Activated T-helper 9 cell treated with anti-CD3 and anti-CD28 coated beads, Interleukin-2, amount 50 U/mL, for 16 hours (primary cell): ENCODE measurements around the gene HHAT.

Experiments used
- DNase-seq: peaks from one replicate; pipeline ENCODE4 v3.0.0-alpha.2; 2020; ENCODE audit warnings: low read depth

HHAT gene

DNA sequence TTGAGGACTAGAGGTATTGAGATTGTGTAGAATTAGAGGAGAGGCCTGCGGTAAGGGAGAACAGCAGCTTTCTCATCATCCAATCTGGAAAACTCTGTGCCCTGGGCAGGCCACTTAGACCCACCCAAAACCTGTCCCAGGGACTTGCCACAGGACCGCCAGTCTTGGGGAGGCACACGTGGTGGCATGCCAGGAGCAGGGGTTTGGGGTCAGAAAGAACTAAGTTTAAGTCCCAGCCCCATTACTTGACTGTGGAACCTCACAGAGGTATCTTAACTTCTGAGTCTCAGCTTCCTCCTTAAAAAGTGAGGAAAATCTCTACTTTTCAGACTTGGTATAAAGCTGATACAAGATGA, 356.6 kb downstream of the HHAT start:
- no peak for DNase-seq

DNA sequence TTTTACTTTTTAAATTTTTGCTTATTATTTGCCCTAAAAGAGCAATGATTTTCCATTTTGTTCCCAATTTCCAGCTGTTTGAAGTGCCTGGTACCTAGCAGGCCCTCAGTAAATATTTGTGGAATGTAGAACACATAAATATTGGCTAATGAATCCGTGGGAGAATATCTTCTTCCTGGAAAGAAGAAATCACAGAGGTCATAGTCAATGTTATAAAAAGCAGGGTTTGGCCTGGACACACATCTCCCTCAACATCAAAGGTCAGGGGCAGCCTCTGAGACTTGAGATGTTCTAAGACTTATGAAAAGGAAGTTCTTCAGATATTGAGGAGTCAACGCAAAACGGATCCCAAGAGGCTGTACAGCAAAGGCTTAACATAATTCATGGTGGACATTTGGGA, 358.1 kb downstream of the HHAT start:
- no peak for DNase-seq

GRCh38 chr1:210687582-210688279, 359.0 kb downstream of the HHAT start:
- DNase-seq = no peak

DNA sequence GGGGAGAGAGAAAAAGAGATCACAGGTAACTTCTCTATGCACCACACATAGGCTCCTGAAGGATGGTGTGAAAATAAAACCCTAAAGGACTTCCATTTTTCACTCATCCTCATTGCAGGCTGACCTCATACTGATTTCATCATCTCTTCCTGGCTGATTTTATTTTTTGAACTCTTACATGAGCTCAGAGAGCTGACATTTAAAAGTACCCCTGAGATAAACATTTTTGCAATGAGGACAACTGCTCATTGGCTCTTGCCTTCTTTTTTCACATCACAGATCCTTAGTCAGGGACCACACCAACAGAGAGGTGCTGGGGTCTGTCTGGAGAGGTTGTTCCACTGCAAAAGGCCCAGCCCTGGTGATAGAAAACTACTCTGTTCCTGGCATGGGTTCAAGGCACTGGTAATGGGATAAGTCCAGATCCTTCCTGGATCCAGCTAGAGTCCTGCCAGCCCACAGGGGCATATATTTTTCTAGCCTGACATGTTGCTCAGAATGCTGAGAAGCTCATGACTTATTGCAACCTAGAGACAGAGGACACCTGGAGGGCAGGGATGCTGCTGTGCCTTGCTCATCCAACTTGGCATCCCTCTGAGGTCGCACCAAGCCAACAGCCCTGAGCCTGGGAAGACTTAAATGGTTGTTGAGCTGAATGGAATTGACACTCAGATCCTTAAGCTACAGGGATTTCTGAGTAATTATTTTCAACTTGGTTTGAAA, 360.0 kb downstream of the HHAT start:
- no peak for DNase-seq

- no peak for DNase-seq
These were observed 361.1 kb downstream of the HHAT start for GRCh38 chr1:210689826-210690225.

DNA sequence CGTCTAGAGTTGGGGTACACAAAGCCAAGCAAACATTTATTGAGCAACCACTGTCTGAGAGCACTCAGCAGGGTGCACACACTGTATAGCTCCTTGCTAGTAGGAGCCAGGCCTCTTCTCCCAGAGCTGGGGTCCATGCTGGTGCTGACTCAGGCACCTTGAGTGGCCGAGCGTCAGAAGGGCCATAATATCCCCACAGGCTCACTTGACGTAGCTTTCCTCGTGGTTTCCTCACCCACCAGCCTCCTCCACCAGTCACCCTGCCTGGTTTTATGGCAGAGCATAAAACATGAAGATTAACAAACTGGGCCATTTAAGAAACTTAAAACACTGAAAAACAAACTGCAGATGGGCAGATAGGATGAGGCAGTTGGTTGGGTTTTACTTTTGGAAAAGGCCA, 361.5 kb downstream of the HHAT start:
- DNase-seq = no peak

DNA sequence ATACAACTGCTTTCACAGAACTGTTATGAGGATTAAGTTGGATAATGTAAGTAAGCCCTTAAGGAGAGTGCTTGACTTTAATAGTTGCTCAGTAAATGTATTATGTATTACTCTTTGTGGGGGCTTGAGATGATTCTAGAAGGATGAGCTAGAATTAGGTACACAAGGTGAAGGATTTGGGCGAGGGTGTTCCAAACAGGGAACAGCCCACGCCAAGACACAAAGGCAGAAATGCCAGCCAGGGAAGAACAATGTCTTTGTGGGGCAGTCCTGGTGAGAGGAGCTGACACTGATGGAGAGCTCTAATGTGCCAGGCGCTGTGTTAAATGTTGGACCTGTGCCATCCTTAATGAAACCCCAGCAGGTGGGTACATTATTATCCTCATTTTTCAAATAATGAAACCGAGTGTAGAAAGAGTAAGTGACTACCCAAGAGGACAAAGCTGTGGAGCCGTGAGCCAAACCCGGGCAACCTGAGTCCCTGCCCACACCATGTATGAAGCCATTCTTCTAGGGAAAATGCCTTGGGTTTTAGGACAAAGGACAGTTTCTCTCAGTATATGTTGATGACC, 362.4 kb downstream of the HHAT start:
- no peak for DNase-seq

- no peak for DNase-seq
These were observed 364.1 kb downstream of the HHAT start for GRCh38 chr1:210692796-210693195.

- DNase-seq = no peak
These were observed 366.3 kb downstream of the HHAT start for GRCh38 chr1:210695026-210695425.

DNA sequence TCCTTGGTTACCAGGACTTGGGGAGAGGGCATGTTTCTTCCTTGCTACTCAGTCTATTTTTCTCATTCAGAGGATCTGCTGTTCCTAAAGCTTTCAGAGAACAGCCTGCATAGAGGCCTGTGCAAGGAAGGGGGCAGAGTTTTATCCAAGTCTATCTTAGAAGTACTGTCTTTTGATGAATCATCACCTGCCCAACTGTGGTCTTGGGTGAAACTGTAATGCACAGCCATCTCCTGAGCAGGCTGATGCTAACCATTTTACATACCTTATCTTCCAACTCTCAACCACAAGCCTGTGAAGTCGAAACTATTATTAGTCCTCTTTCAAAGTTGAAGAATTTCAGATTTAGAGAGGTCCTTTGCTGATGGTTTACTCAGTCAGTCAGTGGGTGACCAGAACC, 368.0 kb downstream of the HHAT start:
- DNase-seq = no peak

DNA sequence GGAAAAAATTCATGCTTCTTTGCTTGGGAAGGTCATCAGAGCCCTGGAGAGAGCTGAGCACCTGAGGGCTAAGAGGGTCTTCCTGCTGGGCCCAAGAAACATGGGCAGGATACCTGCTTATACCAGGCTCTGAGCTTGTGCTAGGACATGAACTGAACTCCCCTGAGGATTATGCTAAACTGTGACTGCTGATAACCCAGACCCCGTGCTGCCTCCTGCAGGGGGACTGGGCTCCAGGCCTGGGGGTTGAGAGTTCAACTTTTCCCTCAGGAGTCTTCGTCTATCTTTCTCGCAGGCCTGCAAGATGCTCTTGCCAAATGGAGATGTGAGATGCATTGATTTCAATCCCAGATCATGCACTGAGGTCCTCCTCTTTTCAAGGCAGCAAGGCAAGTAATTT, 368.5 kb downstream of the HHAT start:
- no peak for DNase-seq

- no peak for DNase-seq
These were observed 370.0 kb downstream of the HHAT start for GRCh38 chr1:210698661-210699060.

DNA sequence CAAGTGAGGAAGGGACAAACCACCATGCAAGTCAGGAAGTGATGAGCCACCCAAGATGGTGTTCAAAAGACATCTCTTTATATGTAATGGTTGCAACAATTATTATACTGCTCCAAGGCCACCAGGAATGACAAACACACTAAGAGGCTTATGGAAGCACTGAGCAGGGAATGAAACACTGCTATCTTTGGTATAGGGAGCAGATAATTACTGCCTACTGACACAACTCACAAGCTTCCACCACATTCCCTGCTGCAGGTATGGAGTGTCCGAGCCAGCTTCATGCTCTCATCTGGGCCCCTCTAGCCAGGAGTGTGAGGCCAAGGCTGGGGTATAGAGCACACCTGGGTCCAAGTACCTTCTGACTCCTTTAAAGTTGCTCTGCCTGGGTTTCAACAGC, 371.4 kb downstream of the HHAT start:
- DNase-seq = no peak

DNA sequence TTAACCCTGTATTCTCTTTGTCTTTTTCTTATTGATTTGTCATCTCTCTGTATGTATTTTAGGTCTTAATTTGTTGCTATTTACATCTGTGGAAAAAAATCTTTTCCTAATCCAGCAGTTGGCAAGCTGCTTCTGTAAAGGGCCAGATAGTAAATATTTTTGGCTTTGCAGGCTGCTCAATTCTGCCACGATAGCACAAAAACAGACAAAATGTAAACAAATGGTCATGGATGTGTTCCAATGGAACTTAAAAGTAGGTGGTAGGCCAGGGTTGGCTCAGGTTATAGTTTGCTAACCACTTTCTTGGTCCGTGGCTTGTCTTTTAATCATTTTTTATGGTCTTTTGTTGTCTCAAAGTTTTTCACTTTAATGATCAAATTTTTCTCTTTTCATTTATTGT, 371.8 kb downstream of the HHAT start:
- no peak for DNase-seq

DNA sequence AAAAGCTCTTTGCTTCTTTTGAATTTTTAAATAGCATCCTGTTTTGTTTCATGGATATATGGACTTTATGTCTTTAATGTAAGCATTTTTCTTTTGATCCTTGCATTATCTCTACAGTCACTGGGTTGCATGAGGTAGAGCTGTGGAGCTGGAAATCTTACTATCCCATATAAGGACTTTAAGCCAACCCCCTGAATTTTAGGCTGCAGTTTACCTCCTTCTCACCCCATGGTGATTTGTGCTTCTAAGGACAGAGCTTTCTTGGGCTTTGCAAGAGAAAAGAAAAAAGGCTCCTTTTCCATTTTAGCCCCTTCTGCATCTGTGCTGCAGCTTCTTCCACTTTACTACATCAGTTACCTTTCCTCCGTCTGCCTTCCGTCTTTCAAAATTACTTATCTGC, 373.8 kb downstream of the HHAT start:
- no peak for DNase-seq

- no peak for DNase-seq
These were observed 374.9 kb downstream of the HHAT start for GRCh38 chr1:210703593-210703992.

- DNase-seq = no peak
These were observed 376.4 kb downstream of the HHAT start for GRCh38 chr1:210705086-210705485.

DNA sequence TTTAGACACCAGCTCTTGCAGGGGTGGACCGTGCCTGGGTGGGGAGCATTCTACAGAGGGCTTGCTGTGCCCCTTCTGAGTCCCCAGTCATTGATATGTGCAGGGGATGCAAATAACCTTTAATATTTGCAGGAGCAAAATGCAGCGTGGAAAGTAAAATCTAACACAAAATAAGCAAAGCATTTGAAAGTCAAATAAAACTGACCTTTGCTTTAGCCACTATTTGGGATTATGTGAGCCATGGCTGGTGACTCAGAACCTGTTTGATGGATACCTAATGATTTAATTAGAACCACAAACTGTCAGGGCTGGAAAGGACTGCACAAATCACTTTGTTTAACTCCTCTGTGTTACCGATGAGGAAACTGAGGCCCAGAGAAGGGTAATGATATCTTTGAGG, 377.5 kb downstream of the HHAT start:
- DNase-seq = no peak

DNA sequence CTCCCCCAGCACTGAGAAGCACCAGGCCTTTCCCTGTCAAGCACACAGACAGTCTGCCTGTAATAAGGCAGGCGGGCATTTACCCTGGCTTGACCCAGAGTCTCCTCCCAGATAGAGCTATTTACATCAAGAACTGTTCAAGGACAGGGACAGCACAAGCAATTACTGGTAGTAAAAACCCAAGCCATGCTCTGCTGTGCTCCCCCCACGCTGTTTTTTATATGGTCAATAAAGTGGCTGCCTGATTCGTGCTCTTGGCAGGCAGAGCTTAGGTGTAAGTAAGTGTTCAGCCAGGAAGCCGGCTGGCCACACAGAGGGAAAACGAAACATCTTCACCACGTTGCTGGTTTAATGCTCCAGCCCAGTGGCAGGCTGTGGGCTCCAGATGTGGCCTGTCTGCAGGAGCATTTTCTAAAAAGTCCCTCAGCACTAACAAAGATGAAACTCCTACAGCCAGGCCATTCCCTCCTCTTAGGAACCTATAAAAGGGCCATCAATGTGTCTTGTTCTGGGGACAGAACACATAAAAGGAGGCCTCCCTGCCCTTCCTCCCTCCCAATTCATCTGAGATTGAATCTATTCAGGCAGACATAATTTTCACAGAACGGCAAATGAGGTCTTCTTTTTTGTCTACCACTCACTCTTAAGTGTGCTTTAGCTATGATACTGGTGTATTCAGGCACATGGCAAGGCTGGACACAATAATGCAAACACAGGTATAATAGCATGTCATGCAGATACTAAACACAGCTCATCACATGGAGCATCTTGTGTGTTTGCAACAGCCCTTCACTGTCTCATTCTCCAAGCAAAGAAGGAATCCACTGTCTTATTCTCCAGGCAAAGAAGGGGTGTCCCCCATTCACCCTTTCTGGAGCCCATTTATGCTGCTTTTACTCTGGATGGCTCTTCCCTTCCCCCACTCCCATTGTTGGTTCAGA, 378.9 kb downstream of the HHAT start:
- no peak for DNase-seq

DNA sequence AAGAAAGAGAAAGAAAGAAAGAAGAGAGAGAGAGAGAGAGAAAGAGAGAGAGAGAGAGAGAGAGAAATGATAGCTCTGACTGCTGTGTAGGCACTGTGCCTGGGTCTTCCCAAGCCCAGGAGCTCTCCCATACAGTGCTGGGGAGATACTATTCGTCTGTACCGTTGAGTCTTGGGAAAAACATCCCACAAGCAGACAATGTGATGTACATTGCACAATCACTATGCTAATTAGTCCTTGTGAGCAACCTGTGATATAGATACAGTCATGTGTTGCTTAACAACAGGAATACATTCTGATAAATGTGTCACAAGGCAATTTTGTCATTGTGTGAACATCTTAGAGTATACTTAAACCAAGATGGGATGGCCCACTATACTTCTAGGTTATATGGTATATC, 381.0 kb downstream of the HHAT start:
- DNase-seq = no peak

GRCh38 chr1:210711825-210712612, 383.3 kb downstream of the HHAT start:
- no peak for DNase-seq

DNA sequence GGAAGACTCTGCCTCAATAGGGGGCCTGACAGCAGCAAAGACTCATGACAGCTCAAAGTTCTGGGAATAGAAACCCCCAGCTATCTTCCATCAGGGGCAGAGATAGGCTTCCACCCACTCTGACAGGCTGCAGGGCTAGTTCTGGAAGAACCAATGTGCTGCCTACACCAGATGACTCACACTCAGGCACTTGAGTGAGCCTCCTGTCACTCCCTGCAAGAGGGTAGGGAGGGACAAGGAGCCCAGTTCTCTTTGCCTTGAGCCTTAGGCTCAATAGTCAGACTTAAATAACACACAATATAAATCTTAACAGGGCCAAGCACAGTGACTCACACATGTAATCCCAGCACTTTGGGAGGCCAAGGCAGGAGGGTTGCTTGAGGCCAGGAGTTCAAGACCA, 386.4 kb downstream of the HHAT start:
- no peak for DNase-seq
